Liver (tissue), 3 donors: ENCODE data around the gene CLIC1.

Source experiments
- CTCF ChIP-seq: fragments of 150-350 bp; IDR thresholded peaks from 2 replicates; pipeline ENCODE4 v1.5.1; 2017; ENCODE audit warnings: improper control_type of control experiment, low read depth, low read length; ENCODE audit not compliant: missing input control
- EGR1 ChIP-seq, 2 donors: IDR thresholded peaks; 2 replicates each; pipeline ENCODE4 v1.6.1; 2016 to 2018; ENCODE audit warnings: antibody characterized with exemption in 2 of 2, low read depth in 2 of 2
- HNF4A ChIP-seq, 2 donors: conservative IDR thresholded peaks; 2 replicates each; pipeline ENCODE4 v1.6.1; 2016; ENCODE audit warnings: antibody characterized with exemption in 2 of 2, mild to moderate bottlenecking in 2 of 2
- JUND ChIP-seq, 2 donors: IDR thresholded peaks; 2 replicates each; pipeline ENCODE4 v1.6.1; 2016; ENCODE audit warnings: antibody characterized with exemption in 2 of 2
- RAD21 ChIP-seq, 2 donors: IDR thresholded peaks; 2 replicates each; pipeline ENCODE4 v1.6.1; 2016; ENCODE audit warnings: antibody characterized with exemption in 2 of 2, mild to moderate bottlenecking in 2 of 2
- SP1 ChIP-seq: IDR thresholded peaks from 2 replicates; pipeline ENCODE4 v1.6.1; 2018; ENCODE audit warnings: antibody characterized with exemption, mild to moderate bottlenecking
- TAF1 ChIP-seq: conservative IDR thresholded peaks from 2 replicates; pipeline ENCODE4 v1.6.1; 2016; ENCODE audit warnings: antibody characterized with exemption, mild to moderate bottlenecking
- YY1 ChIP-seq: IDR thresholded peaks from 2 replicates; pipeline ENCODE4 v1.6.1; 2016; ENCODE audit warnings: antibody characterized with exemption, mild to moderate bottlenecking
- ZBTB33 ChIP-seq: IDR thresholded peaks from 2 replicates; pipeline ENCODE4 v1.6.1; 2016; ENCODE audit warnings: antibody characterized with exemption
- TF ChIP-seq, protein P1 (sequence below): IDR thresholded peaks from 2 replicates; pipeline ENCODE4 v1.6.1; 2016; ENCODE audit warnings: antibody characterized with exemption
- TF ChIP-seq, protein P2 (sequence below): IDR thresholded peaks from 2 replicates; pipeline ENCODE4 v1.6.1; 2016; ENCODE audit warnings: antibody characterized with exemption
- TF ChIP-seq, protein P3 (sequence below): IDR thresholded peaks from 2 replicates; pipeline ENCODE4 v1.6.1; 2016; ENCODE audit warnings: antibody characterized with exemption, mild to moderate bottlenecking
- donor health status: healthy.
- donor health status: healthy.

GRCh38 chr6:31771992-31772358 is 35.6 kb upstream of the CLIC1 start:
- TF ChIP-seq CTCF, result no peak
- no peak for TF ChIP-seq YY1
- TF ChIP-seq, protein P1, sequence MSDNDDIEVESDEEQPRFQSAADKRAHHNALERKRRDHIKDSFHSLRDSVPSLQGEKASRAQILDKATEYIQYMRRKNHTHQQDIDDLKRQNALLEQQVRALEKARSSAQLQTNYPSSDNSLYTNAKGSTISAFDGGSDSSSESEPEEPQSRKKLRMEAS, result no peak
- TF ChIP-seq RAD21 (IDR thresholded peaks at IDR 0.05), result no peak
- TF ChIP-seq, protein P2, sequence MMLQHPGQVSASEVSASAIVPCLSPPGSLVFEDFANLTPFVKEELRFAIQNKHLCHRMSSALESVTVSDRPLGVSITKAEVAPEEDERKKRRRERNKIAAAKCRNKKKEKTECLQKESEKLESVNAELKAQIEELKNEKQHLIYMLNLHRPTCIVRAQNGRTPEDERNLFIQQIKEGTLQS, result no peak
- no peak for TF ChIP-seq HNF4A (conservative IDR thresholded peaks at IDR 0.05)
- TF ChIP-seq, protein P3, sequence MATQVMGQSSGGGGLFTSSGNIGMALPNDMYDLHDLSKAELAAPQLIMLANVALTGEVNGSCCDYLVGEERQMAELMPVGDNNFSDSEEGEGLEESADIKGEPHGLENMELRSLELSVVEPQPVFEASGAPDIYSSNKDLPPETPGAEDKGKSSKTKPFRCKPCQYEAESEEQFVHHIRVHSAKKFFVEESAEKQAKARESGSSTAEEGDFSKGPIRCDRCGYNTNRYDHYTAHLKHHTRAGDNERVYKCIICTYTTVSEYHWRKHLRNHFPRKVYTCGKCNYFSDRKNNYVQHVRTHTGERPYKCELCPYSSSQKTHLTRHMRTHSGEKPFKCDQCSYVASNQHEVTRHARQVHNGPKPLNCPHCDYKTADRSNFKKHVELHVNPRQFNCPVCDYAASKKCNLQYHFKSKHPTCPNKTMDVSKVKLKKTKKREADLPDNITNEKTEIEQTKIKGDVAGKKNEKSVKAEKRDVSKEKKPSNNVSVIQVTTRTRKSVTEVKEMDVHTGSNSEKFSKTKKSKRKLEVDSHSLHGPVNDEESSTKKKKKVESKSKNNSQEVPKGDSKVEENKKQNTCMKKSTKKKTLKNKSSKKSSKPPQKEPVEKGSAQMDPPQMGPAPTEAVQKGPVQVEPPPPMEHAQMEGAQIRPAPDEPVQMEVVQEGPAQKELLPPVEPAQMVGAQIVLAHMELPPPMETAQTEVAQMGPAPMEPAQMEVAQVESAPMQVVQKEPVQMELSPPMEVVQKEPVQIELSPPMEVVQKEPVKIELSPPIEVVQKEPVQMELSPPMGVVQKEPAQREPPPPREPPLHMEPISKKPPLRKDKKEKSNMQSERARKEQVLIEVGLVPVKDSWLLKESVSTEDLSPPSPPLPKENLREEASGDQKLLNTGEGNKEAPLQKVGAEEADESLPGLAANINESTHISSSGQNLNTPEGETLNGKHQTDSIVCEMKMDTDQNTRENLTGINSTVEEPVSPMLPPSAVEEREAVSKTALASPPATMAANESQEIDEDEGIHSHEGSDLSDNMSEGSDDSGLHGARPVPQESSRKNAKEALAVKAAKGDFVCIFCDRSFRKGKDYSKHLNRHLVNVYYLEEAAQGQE, result no peak
- TF ChIP-seq JUND (IDR thresholded peaks at IDR 0.05), result no peak
- no peak for TF ChIP-seq SP1
- no peak for TF ChIP-seq EGR1 (IDR thresholded peaks at IDR 0.05; ENCODE audit: low read depth in 2 of 2)
- no peak for TF ChIP-seq ZBTB33
- no peak for TF ChIP-seq TAF1
